Measurements from ENCODE around the gene EMILIN3.

EMILIN3 gene

GRCh38 chr20:41366546-41367392 is at the start of gene EMILIN3:
EMILIN3 (minus strand) TSS chr20:41366818; CDS start chr20:41366634, 184 bp downstream.
- DNase-seq: no peak

- no peak for DNase-seq
Measured at GRCh38 chr20:41415191-41415590, 48.6 kb upstream of the EMILIN3 start.

DNA sequence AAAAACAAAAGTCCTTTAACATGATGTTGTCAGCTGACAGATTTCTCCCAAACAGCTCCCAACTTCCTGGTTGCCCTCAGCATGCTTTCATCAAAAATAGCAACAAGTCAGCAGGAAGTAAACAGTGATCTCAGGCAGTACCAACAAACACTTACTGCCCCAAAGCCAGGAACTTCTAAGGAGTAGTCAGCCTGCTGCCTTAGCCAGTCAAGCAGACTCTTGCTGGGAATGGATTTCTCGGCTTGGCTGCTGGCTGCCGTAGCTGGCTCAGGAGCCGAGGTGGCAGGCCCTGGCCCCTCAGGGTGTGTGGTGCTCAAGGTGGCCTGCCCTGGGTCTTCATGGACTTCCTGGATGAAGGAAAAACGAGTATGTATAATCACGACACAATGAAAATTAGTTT is 46.6 kb upstream of the EMILIN3 start:
- DNase-seq: no peak

DNA sequence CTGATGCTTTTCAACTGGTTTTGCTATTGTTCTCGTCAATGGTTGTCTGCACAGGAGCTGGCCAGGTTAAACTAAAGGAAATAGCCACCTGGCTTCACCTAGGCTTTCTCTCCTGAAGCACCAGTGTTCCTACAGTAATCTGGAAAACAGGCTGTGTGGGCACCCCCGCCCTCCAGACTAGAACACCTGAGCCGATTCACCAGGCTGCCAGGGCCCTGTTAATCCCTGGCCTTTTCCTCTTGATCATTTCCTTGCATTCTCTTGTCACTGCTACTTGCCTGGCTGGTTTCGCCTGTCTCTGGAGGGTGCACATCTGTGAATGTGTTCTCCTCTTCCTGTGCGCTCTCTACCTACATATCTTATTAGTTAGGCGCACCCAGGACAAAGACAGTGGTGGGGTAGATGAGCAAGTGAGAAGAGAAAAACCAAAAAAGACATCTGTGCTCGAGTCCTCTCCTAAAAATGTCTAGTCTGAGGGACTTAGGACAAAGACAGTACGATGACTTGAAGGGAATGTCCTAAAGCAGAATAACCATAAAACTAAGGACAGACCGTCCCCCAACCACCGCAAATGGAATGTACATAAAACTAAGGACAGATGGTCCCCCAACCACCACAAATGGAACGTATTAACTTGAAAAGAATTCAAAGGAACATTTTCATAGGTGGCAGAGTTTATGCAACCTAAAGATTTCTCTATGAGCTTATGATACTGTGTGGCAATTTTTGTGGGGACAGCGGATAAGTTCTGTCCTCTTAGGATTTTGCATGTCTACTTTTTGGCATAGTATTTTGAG is 45.9 kb upstream of the EMILIN3 start:
- no peak for DNase-seq

- DNase-seq: no peak
Measured at GRCh38 chr20:41411391-41411847, 44.8 kb upstream of the EMILIN3 start.

DNA sequence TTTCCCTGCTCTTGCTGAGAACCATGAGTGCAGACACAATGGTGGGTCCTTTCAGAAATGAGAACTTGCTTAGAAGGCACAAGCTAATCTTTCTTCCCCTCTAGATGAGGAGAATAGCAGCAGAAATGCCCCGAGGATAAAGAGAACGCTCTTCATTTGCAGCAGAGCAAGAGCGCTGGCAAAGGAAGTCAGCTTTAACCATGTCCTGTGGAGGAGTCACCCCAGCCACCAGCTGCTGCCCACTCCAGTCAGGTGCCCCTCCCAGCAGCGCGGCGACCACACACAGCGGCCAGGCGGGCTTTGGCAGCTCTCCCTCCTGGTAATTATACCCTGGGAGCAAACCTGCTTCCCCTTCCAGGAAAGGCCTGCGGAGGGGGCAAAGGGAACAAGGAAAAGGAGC is 42.4 kb upstream of the EMILIN3 start:
- no peak for DNase-seq

- DNase-seq: no peak
Measured at GRCh38 chr20:41408156-41408794, 41.7 kb upstream of the EMILIN3 start.

DNA sequence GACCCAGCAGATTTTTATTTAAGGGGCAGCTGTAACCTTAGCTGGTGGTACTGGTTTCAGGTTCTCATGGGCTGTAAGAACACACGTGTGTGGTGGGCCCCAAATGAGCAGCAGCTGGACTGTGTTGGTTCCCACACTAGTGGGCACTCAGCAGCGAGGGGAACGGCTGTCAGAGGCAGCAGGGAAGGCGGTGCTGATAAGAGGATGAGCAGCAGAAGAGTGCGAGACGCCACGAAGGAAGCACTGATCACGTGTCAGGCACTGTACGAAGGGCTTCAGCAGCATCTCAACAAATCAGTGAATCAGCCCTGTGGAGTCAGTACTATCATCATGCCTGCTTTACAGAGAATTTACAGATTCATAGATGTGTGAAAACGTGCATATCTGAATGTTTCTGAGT is 41.0 kb upstream of the EMILIN3 start:
- no peak for DNase-seq

- no peak for DNase-seq
Measured at GRCh38 chr20:41406896-41407444, 40.4 kb upstream of the EMILIN3 start.

DNA sequence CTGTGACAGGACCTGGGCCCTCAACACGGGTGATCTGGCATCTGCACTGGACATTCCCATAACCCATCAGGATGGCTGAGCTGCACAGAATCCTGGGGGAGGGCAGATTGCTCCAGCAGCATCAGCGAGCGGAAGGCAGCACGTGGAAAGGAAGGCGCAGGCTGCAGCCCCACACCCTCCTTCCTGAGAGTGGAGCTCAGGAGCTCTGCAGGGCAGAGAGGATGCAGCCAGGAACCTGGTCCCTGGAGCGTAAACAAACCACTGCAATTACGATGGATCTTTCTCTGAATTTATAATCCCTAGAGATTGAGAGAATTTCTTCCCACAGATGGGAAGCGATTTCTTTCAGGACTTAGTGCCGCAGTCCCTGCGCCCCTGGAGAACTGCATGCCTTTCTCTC is 39.7 kb upstream of the EMILIN3 start:
- no peak for DNase-seq

DNA sequence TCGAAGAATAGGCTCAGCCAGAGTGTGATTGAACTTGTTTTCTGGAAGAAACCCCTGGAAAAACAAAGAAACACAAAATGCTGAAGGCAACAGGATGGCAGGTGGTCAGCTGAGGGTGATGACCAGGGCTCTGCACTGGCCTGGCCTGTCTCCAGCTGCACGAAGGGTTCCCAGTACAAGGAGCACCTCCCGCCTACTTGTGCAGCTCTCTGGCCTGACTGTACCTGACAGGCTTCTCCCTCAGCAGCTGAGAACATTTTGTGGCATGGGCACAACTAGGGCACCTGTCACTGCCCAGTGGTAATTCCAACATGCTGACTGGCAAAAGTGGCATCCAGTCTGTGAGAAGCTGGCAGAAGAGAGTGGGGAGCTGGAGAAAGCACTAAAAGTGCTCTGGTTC is 38.8 kb upstream of the EMILIN3 start:
- no peak for DNase-seq

DNA sequence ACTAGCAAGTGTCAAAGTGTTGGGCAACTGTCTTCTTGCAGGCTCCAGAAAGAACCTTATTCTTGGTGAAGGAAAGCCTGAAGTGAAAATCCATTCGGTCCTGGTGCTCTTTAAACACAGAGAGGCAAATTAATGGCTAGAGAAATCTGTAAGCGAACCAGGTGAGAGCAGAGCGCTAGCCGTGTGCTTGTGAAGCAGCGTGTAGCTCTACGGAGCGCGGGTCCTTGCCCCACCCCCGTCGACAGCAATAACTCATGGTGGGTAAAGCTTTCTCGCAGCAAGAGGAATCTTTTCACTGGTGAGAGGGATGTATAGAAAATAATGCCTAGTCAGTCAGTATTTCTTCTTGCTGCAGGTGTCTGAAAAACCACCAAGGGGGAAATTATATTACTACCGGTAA is 37.0 kb upstream of the EMILIN3 start:
- DNase-seq: no peak

DNA sequence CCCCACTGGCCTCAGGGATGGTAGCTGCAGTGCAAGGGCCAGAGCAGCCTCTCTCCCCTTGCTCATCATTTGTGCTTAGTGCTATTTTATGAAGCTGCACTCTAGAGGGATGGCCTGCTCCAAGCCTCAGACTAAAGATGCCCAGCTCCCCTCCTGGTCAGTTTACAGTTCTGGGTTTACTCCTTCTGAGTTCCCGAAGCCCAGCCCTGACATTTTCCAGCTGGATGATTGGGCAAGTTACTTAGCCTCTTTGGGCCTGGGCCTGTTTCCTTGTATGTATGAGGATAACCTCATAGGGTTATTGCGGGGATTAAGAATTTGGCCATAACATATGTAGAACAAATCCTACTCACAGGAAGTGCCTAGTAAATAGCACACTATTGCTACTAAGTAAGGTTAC is 31.8 kb upstream of the EMILIN3 start:
- no peak for DNase-seq

DNA sequence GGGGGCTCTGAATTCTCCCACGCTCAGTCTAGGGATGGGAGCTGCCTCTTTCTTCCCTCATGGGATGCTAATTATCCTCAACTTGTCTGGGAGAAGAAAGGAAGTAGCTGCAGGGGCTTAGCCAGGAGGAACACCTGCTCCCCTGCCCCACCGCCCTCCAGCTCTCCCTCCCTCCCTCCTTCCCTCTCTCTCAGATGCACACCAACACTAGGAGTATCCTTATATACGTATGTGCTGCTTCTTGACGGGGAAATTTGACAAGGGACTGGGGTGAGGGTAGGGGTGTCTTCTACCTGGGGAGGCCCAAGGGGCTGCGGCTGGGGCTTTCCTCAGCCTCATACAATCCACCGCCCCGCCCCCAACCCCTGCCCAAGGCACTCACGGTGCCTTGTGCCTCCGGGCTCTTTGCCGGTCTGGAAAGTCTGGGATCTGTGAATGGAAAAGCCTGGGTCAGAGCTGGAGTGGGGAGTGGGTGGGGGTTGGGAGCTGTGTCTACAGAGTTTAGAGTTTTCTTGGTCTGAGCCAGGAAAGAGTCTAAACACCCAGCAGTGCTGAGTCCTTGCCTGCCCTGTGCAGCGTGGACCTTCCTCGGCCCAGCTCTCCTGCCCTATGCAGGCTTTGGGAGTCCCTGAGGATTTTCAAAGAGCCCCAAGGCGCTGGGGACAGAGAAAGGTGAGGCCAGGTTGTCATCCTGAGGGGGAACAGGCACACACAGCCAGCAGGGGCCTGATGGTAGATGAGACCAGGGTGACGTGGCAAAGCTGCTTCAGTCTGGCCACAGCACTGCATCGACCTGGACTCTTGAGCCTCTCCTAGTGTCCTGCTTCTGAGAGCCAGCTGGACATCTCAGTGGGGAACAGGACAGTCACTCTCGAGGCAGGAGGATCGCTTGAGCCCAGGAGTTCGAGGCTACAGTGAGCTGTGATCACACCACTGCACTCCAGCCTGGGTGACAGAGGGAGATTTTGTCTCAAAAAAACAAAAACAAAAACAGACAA is 29.3 kb upstream of the EMILIN3 start:
- no peak for DNase-seq

DNA sequence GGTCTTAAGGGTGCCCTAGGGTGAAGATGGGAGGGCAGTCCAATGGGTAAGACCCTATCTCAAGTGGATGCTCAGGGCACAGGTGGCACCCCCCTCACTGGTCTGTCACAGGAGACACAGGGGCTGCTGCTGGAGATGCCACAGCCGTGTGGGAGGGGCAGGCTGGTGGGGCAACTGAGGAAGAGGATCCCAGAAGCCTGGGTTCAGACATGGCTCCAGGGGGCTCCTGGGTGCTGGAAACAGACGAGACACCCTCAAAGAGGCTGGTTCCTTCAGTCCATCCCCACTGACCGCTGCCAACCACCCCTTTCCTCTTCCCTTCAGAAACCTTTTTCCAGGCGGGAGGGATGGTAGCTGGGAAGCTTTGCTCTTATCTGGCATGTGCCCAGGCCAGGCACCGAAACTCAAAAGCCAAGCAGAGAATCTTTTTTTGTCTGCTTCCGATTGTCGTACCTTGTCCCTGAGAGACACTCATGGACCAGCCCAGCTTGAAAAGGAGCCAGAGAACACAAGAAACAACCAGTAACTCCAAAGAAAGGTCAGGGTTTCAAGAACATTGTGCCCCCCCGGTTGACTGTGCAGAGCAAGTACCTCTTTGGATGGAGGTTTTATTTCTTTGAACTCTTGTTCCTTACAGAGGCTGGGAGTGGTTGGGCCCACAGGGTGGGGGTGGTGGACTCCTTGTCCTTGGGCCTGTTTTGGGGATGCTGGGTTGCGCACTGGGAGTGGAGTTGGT is 28.5 kb upstream of the EMILIN3 start:
- no peak for DNase-seq

- no peak for DNase-seq
Measured at GRCh38 chr20:41394081-41394480, 27.5 kb upstream of the EMILIN3 start.

DNA sequence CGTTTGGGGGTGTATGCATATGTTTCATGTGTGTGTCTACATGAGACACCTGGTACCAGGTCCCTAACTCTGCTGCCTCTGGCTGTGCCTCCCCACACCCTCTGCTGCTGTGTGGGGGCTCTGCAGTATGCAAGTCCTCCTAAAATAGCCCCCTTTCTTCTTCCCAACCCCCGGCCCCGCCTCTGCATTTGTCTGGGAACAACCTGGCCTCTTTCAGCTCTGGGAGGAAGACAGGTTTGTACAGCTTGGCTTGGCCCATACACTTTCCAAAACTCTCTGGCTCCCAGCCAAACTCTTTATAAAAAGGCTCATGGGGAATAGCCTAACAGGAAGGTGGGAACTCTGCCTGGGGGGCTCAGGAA is 27.1 kb upstream of the EMILIN3 start:
- DNase-seq: no peak

DNA sequence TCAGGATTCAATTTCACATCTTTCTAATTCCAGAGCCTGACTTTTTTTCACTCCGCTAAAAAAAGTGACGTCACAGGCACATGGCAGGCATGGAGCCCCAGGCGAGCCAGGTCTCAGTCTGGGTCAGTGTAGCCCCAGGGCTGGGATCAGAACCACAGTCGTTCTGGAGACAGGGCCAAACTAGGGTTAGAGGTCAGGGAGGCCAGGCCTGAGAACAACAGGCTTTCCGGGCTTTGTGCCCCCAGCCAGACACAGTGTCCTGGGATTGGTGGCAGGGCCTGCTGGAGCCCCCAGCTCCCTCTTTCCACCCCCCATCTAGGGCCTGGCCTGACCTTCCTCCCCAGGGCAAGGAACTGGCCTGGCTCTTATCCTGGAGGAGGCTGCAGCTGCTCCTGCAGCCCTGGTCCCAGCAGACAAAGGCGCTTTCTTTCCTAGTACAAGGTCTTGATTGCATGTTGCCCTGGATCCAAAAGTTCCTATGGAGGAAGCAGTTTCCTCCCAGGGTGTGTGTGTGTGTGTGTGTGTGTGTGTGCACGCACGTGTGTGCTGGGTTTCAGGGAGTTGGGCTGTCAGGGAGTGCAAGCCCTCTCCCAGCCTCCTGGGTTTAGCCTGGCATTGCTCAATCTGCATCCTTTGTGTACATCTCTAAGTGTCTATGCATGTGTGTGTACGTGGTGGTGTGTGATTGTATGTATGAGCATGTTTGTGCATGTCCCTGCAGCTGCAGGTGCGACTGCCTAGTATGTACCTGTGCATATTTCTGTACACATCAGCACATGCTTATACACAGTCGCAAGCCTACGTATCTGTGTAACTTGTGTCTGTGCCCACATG is 26.5 kb upstream of the EMILIN3 start:
- no peak for DNase-seq

- no peak for DNase-seq
Measured at GRCh38 chr20:41392295-41392694, 25.7 kb upstream of the EMILIN3 start.

DNA sequence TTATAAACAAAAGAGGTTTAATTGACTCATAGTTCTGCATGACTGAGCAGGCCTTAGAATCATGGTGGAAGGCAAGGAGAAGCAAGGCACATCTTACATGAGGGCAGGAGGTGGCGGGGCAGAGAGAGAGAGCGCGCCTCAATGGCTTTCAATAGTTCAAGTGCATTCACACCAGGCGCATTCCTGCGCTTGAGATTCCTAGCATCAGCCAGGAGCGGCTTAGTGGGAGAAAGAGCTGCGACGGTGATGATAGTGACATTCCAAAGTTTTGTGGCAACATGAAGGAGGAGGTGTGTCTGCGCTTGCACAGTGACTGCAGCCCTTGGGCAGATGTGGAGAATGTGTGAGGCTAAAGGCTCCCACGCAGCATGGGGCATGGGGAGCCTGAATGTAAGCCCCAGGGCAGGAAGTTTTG is 25.0 kb upstream of the EMILIN3 start:
- no peak for DNase-seq

All from NCI-H226 (cell line).